SK-N-MC (cell line): ENCODE results near the gene EPB41.

Experiments used
- DNase-seq: peaks from one replicate; pipeline ENCODE4 v3.0.0-alpha.2; 2011; ENCODE audit warnings: low read depth, low spot score
- H3K27ac ChIP-seq: fragments of 200-600 bp; sonication (generic); 2 replicates; pipeline ENCODE4 v1.5.1; 2016; ENCODE audit warnings: mixed run types
- H3K36me3 ChIP-seq: fragments of 200-600 bp; sonication (generic); 2 replicates; pipeline ENCODE4 v1.6.1; 2017; ENCODE audit warnings: antibody characterized with exemption, low read length, mixed read lengths; ENCODE audit not compliant: insufficient read depth
- H3K4me3 ChIP-seq: fragments of 200-600 bp; sonication (generic); 2 replicates; pipeline ENCODE4 v1.5.1; 2016
- H3K9ac ChIP-seq: fragments of 200-600 bp; sonication (generic); 2 replicates; pipeline ENCODE4 v1.8.0; 2017; ENCODE audit warnings: mixed run types, mixed read lengths; ENCODE audit not compliant: insufficient read length
- H3K9me3 ChIP-seq: fragments of 200-600 bp; sonication (generic); 2 replicates; pipeline ENCODE4 v1.6.1; 2017; ENCODE audit warnings: low read depth, mild to moderate bottlenecking, antibody characterized with exemption, low read length, moderate library complexity, mixed read lengths
- EZH2 ChIP-seq: fragments of 200-600 bp; sonication (generic); IDR thresholded peaks from one replicate; pipeline ENCODE4 v1.6.1; 2017; ENCODE audit warnings: antibody characterized with exemption
- FOXP2 ChIP-seq: optimal IDR thresholded peaks from 2 replicates; pipeline ENCODE3; 2011; ENCODE audit warnings: mild to moderate bottlenecking, moderate library complexity; ENCODE audit not compliant: insufficient read depth; ENCODE audit errors: extremely low read length, control extremely low read depth
- POLR2AphosphoS5 ChIP-seq: IDR thresholded peaks from 2 replicates; pipeline ENCODE4 v1.6.1; 2012; ENCODE audit warnings: mild to moderate bottlenecking, low read depth, low read length, borderline replicate concordance

Gene EPB41

GRCh38 chr1:28896609-28896986 is 17.8 kb upstream of the EPB41 start:
- Histone ChIP-seq H3K9me3 (no peaks in the 10 kb centered on the region), H3K36me3 (peaks cover 19% of the 10 kb centered on the region), H3K27ac (no peak overlapping the region), H3K9ac (no peak overlapping the region), H3K4me3 (no peak overlapping the region)
- no peak for TF ChIP-seq POLR2AphosphoS5
- TF ChIP-seq EZH2, result no peak
- TF ChIP-seq FOXP2, result no peak
- no peak for DNase-seq

GRCh38 chr1:28897789-28898188 is 16.6 kb upstream of the EPB41 start:
- no peak overlapping the region for H3K4me3 ChIP-seq
- no peaks in the 10 kb centered on the region for H3K9me3 ChIP-seq
- DNase-seq, result no peak
- TF ChIP-seq EZH2, result no peak
- TF ChIP-seq POLR2AphosphoS5, result no peak
- TF ChIP-seq FOXP2, result no peak
- H3K36me3 ChIP-seq, result peaks cover 19% of the 10 kb centered on the region
- no peak overlapping the region for H3K27ac ChIP-seq
- no peak overlapping the region for H3K9ac ChIP-seq

- Histone ChIP-seq H3K9me3 (no peaks in the 10 kb centered on the region), H3K4me3 (no peak overlapping the region), H3K9ac (no peak overlapping the region), H3K27ac (peak overlapping the region; percentile 17; the same call in 1 of the 2 replicates), H3K36me3 (peaks cover 18% of the 10 kb centered on the region)
- DNase-seq, result no peak
- TF ChIP-seq POLR2AphosphoS5 (no peak), FOXP2 (no peak), EZH2 (no peak)
These were observed 15.9 kb upstream of the EPB41 start for GRCh38 chr1:28898405-28898881.

GRCh38 chr1:28899267-28899666 is 15.1 kb upstream of the EPB41 start:
- Histone ChIP-seq H3K27ac (no peak overlapping the region), H3K9me3 (no peaks in the 10 kb centered on the region), H3K9ac (no peak overlapping the region), H3K36me3 (peaks cover 12% of the 10 kb centered on the region; the same call in 1 of the 2 replicates), H3K4me3 (no peak overlapping the region)
- DNase-seq, result no peak
- TF ChIP-seq POLR2AphosphoS5 (no peak), FOXP2 (no peak), EZH2 (no peak)

- no peak overlapping the region for H3K4me3 ChIP-seq
- H3K36me3 ChIP-seq, result peaks cover 8% of the 10 kb centered on the region; the same call in 1 of the 2 replicates
- no peaks in the 10 kb centered on the region for H3K9me3 ChIP-seq
- H3K9ac ChIP-seq, result no peak overlapping the region
- no peak for TF ChIP-seq FOXP2
- no peak overlapping the region for H3K27ac ChIP-seq
- no peak for DNase-seq
These were observed 13.8 kb upstream of the EPB41 start for GRCh38 chr1:28900562-28900961.

GRCh38 chr1:28902738-28903137 is 11.6 kb upstream of the EPB41 start:
- Histone ChIP-seq H3K4me3 (no peak overlapping the region), H3K9me3 (no peaks in the 10 kb centered on the region), H3K27ac (no peak overlapping the region), H3K9ac (no peak overlapping the region), H3K36me3 (peaks cover 4% of the 10 kb centered on the region; the same call in 1 of the 2 replicates)
- DNase-seq, result no peak
- TF ChIP-seq EZH2 (no peak), POLR2AphosphoS5 (no peak), FOXP2 (no peak)

GRCh38 chr1:28905921-28906666 is 8.3 kb upstream of the EPB41 start:
- Histone ChIP-seq H3K4me3 (no peak overlapping the region), H3K9ac (no peak overlapping the region), H3K36me3 (peaks cover 4% of the 10 kb centered on the region; the same call in 1 of the 2 replicates), H3K9me3 (no peaks in the 10 kb centered on the region), H3K27ac (no peak overlapping the region)
- no peak for TF ChIP-seq POLR2AphosphoS5
- no peak for TF ChIP-seq FOXP2
- no peak for TF ChIP-seq EZH2
- DNase-seq, result no peak

GRCh38 chr1:28909198-28909597 is 5.2 kb upstream of the EPB41 start:
- H3K27ac ChIP-seq, result no peak overlapping the region
- H3K9ac ChIP-seq, result no peak overlapping the region
- peaks cover 3% of the 10 kb centered on the region; the same call in 1 of the 2 replicates for H3K36me3 ChIP-seq
- no peak for DNase-seq
- TF ChIP-seq FOXP2 (no peak), EZH2 (no peak), POLR2AphosphoS5 (no peak)
- H3K9me3 ChIP-seq, result no peaks in the 10 kb centered on the region
- H3K4me3 ChIP-seq, result no peak overlapping the region

- no peak for DNase-seq
- Histone ChIP-seq H3K36me3 (no peaks in the 10 kb centered on the region), H3K4me3 (no peak overlapping the region), H3K27ac (peak overlapping the region; percentile 54), H3K9ac (no peak overlapping the region), H3K9me3 (no peaks in the 10 kb centered on the region)
- TF ChIP-seq POLR2AphosphoS5 (no peak), EZH2 (no peak), FOXP2 (no peak)
These were observed 3.8 kb upstream of the EPB41 start for GRCh38 chr1:28910379-28911115.
